NK-92 (cell line): ENCODE data around the gene RPL21.
"Not testable (repeated sequence)": the region's sequence is repeated elsewhere in the genome, so short reads cannot be mapped to it uniquely, and the experiment has no call there.

ENCODE experiments used
- DNase-seq: peaks from one replicate; lab custom pipeline; 2025; ENCODE audit not compliant: unreplicated experiment; lab: John Stamatoyannopoulos, UW

The RPL21 gene

DNA sequence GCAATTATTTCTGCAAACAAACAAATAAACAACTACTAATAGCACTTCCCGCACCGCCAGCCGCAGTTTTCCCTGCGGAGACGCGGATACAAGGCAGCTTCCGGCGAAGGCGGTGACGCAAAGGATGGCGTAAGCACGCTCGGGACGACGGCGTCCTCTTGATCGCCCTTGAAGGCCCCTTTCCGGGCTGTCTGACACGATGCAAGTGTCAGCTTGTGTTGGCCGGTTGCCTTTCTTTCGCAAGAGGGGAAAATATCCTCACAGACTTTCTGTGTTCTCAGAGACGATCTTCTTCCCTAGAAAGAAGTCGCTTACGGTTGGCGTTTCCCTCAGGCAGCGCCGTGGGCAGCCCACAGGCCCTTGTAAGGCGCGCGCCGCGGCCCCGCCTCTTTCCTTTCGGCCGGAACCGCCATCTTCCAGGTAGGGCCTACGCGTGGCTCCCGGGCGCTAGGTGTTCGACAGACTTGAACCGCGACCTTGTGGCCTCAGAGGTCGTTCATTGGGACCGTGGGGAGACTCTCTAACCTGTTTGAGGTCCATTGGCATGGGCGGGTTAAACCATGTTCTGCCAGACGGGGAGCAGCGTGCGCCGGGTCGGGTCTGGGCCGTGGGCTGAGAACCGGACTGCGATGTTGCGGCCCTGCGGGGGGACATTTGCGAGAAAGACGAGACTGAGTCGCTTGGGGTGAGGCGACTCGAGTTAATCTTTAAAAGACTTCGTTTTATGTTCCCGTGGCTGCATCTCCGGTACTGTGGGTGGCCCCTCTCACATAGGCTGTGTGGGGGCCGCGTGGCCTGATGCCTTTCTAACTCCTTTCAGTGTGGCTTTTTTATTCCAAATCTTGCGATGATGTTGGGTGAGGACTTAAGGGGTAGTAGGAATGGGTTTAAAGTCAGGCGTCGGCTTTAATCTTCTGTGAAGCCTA, at the start of gene RPL21:
Gene RPL21 (plus strand): TSS at position 393 of the 926 bp plus-strand sequence. CDS start 2,219 bp downstream, outside the sequence.
- DNase-seq, result peak; percentile 48

DNA sequence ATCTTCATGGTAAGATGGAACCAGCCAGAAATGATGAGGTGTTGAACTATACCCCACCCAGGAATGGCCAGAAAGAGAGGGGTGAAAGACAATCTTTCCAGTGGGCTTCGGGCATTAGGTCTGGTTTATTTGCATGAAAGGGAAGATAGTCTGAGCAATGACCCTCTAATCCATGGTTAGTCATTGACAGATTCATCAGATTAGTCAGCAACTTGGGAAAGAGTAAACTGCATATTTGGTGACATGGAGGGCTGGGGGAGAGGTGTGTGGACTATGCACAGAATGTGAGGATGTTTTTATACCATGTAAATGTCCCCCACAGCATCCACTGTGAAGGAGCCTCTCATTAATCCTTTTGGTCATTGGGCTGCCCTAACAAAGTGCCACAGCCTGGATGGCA, 49.7 kb upstream of the RPL21 start:
- no peak for DNase-seq

DNA sequence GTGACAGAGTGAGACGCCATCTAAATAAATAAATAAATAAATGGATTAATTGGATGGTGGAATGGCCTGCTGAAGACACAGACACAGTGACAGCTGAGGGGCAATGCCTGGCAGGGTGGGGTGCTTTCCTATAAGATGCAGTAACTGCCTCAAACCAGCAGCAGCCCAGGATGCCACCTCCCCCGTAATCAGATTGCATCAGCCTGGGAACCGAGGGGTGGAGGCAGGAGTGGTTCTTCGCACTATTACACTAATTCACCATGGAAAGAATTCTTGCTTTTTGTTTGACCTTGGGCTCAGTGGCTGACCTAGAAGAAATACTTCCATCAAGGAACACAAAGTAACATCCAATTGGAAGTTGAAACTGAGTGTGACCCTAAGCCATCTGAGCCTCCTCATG, 48.2 kb upstream of the RPL21 start:
- no peak for DNase-seq

DNA sequence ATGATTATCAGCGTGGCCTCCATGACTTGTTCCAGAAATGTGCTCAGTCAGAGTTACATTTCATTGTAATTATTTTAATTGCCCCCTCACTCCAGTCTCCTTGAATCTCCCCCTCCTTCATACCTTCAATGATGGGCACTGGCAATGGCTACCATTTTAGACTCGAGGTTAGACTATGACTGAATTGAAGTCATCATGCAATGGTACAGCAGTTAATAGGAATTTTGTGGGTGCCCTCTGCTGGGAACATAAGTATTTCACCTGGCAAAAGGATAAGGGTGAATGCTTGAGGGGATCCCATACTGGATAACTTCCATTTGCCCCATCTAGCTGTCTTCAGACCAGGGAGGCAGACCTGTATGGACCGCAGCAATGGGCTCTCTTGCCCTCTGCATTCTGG, 47.5 kb upstream of the RPL21 start:
- no peak for DNase-seq

DNA sequence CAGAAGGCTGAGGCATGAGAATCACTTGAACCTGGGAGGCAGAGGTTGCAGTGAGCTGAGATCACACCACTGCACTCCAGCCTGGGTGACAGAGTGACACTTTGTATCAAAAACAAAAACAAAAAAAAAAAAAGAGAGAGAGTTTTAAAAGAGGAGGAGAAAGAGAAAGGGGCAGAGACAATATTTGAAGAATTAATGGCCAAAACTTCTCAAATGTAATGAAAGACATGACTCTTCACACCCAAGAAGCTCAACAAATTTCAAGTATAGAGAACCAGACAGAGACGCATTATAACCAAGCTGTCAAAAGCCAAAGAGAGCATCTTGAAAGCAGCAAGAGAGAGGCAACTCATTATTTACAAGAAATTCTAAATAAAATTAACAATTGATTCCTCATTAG, 42.8 kb upstream of the RPL21 start:
- DNase-seq, result no peak

DNA sequence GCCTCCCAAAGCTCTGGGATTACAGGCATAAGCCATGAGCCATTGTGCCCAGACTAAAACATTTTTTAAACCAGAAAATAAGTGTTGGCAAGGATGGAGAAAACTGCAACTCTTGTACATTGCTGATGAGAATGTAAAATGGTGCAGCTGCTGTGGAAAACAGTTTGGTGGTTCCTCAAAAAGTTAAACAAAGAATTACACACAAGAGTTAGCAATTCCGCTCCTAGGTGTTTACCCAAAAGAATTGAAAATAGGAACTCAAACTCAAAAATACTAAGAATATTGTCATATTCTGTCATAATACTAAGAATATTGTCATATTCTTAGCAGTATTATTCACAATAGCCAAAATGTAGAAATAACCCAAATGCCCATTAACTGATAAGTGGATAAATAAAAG, 40.1 kb upstream of the RPL21 start:
- no peak for DNase-seq

DNA sequence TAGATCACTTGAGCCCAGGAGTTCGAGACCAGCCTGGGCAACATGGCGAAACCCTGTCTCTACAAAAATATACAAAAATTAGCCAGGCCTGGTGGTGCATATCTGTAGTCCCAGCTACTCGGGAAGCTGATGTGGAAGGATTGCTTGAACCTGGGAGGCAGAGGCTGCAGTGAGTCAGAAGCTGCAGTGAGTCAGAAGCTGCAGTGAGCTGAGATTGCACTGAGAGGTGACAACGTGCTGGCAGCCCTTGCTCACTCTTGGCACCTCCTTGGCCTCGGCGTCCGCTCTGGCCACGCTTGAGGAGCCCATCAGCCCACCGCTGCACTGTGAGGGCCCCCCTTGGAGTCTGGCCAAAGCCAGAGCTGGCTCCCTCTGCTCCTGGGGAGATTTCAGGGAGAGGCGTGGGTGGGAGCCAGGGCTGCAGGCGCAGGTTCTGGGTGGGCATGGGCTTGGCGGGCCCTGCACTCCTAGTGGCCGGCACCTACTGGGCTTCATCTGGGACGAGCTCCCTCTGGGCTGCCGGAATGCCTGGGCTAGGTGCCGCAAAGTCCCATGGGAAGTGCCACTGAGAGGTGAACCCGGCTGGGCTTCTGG, 39.5 kb upstream of the RPL21 start:
- DNase-seq, result no peak

DNA sequence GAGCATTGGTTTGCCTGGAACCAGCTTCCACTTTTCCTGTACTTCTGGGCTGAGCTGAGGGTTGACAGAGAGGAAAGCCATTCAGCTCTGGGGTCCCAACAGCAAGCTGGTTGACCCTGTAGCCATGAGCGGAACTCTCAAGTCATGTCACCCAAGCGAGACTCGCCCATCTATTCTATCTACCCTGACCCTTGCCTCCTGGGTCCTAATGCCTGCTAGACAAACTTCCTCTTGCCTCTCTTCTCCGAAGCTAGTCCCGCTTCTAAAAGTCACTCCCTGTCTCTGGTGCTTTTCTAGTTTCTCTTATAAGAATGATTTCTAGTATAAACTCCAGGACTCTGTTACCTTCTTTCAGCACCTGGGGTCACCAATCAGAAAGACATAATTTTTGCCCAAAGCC, 38.0 kb upstream of the RPL21 start:
- not testable (repeated sequence) for DNase-seq

DNA sequence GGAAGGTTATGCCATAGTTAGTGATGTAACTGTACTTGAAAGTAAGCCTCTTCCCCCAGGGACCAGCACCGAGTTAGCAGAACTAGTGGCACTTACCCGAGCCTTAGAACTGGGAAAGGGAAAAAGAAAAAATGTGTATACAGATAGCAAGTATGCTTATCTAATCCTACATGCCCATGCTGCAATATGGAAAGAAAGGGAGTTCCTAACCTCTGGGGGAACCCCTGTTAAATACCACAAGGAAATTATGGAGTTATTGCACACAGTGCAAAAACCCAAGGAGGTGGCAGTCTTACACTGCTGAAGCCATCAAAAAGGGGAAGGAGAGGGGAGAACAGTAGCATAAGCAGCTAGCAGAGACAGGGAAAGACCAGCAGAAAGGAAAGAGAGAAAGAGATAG, 33.6 kb upstream of the RPL21 start:
- DNase-seq, result not testable (repeated sequence)

DNA sequence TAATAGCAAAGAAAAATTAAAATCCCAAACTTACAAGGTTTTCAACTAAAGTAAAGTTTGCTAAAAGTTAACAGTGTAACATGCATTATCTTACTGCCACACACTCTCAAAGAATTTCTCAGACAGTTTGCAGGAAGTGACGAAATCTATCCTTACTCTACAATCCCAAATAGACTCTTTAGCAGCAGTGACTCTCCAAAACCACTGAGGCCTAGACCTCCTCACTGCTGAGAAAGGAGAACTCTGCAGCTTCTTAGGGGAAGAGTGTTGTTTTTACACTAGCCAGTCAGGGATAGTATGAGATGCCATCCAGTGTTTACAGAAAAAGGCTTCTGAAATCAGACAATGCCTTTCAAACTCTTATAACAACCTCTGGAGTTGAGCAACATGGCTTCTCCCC, 32.5 kb upstream of the RPL21 start:
- DNase-seq, result not testable (repeated sequence)

DNA sequence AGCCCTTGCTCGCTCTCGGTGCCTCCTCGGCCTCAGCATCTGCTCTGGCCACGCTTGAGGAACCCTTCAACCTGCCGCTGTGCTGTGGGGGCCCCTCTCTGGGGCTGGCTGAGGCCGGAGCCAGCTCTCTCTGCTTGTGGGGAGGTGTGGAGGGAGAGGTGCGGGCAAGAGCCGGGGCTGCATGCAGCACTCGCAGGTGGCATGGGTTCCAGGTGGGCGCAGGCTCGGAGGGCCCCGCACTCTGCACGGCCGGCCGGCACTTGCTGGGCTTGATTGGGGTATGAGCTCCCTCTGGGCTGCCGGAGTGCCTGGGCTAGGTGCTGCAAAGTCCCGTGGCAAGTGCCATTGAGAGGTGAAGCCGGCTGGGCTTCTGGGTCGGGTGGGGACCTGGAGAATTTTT, 31.7 kb upstream of the RPL21 start:
- no peak for DNase-seq

DNA sequence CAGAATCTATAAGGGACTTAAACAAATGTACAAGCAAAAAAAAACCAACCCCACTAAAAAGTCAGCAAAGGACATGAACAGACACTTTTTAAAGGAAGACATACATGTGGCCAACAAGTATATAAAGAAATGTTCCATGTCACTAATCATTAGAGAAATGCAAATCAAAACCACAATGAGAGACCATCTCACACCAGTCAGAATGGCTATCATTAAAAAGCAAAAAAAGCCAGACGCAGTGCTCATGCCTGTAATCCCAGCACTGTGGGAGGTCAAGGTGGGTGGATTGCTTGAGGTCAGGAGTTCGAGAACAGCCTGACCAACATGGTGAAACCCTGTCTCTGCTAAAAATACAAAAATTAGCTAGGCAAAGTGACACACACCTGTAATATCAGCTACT, 29.3 kb upstream of the RPL21 start:
- not testable (repeated sequence) for DNase-seq

DNA sequence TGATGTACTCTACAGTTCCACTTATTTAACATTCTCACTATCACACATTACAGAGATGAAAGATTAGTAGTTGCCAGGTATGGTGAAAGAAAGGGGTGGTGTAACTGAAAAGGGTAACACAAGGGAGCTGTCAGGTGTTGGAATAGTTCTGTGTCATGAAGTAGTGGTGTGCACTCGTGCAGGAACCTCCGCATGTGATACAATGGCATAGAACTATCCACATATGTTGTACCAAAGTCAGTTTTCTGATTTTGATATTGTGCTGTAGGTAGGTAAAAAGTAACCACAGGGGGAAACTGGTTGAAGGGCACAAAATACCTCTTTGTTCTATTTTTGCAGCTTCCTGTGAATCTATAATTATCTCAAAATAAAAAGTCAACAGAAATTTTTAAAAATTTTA, 24.4 kb upstream of the RPL21 start:
- no peak for DNase-seq

DNA sequence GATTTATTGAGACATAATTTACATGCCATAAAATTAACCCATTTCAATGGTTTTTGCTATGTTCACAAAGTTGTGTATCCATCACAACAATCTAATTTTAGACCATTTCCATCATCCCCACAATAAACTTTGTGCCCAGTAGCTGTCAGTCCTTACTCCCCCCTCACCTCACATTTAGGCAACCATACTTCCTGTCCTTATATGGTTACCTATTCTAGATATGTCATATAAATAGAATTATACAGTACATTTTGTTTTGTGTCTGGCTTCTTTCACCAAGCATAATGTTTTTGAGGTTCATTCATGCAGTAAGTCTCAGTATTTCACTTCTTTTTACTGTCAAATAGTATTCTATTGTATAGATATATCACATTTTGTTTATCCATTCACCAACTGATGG, 23.2 kb upstream of the RPL21 start:
- no peak for DNase-seq

DNA sequence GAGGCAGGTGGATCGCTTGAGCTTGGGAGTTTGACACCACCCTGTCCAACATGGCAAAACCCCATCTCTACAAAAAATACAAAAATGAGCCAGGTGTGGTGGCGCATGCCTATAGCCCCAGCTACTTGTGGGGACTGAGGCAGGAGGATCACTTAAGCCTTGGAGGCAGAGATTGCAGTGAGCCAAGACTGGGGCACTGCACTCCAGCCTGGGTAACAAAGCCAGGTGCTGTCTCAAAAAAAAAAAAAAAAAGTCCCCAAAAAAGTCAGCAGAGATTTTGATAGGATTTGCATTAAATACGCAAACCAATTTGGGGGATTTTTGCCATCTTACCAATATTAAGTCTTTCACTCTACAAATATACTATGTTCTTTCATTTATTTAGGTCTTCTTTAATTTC, 21.7 kb upstream of the RPL21 start:
- no peak for DNase-seq

DNA sequence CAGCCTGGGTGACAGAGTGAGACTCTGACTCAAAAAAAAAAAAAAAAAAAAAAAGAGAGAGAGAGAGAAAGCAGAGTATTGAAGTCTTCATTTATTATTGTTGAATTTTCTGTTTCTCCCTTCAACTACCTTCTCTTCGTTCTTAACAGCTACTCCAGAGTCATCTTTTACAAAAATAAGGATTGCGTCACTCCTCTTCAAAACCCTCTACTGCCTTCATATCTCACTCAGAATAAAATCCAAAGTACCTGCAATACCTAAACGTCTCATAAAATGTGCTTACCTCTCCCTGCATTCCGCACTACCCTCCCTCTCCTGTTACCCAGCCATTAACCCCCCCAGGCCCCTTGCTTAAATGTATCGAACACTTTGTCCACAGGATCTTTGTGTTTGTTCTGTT, 17.4 kb upstream of the RPL21 start:
- no peak for DNase-seq

DNA sequence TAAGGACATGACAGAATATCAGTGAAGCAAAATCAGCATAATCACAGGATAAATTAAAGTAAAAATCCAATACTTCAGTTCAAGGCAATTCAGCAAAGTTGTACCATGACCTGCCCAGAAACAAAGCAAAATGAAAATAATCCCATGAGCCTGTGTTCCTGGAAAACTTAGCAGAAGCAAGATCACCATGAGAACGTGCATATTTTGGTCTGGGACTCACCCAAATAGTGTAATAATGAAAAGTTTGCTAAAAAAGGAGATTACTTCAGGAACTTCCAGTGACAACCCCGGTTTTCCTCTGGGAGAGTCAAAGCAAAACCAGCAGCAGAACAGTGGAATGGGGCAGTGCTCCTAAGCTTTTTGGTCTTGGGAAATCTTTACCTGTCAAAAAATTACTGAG, 14.9 kb upstream of the RPL21 start:
- no peak for DNase-seq

DNA sequence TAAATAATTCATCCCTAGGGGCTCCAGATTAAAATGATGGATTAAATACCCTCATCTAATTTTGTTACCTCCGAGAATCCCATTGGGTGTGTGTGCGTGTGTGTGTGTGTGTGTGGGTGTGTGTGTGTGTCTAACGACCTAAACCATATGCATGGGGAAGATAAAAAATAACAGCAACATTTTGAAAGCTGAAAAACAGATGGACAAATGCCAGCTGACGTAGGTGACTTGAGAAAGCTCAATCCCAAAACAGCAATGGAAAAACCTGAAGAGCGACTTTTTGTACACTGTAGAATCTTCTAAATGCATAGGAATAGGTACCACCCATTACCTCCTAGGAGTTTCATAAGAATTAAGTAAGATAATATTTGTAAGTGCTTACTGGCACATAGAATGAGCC, 8.7 kb upstream of the RPL21 start:
- no peak for DNase-seq

DNA sequence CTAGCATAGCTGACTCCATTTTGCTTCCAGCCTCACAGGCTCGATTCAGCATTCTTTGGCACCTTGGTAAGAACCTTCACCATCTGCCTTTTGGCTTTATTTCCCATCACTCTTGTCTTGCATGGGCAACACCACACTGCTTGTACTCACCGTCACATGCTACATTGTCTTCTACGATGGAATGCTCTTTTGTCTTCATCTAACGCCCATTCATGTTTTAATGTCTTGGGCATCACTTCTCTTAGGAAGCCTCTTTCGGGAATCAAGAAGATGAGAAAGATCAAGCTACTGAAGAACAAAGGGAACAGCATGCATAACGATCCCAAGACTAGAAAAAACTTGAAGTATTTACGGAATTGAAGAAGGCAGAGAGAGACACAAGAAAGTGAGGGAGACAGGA, 5.7 kb upstream of the RPL21 start:
- DNase-seq, result no peak

DNA sequence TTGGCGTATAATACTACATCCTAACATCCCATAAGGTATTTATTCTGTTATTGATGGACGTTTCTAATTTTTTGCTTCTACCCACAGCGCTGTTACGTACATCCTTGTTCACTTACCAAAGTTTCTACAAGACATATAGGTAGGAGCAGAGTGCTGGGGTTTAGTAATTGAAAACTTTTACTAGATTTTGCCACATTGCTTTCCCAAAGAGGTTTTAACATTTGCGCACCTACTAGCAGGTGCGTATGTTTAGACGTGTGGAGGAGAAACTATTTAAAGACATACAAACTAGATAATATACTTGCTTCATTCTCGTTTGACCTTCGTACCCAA, 559 bp upstream of the RPL21 start:
- no peak for DNase-seq

DNA sequence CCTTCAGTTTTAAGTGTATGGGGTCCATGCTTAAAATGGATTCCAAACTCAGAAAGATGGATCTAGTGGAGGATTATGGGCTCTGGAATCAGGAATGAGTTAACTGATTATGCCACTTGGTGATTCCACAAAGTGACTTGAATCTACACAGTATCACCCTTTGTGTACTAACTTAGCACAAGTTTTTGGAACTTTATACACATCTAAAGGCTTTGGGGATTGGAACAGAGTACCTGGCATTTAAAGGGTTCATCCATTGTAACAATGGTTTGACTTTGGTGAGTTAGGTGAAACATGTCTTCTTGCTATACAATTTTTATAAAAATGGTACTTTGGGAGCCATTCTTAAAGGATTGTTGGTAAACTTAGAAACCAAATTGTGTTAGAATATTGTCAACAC, 1.1 kb downstream of the RPL21 start:
- DNase-seq, result no peak

DNA sequence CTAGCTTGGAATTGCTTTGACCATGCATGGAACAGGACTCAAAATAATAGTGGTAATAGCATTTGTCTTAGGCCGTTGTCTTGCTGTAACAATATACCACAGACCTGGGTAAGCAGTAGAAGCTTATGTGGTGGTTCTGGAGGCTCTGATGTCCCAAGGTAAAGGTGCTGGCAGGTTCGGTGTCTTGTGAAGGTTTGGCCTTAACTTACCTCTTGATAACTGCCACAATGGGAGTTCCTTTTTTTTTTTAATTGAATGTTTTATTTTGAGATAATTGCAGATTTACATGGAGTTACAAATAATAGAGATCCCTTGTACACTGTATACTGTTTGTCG, 5.8 kb downstream of the RPL21 start:
- no peak for DNase-seq
